ENCODE data around the gene ANK3. TPM values are rescaled to one million over a fixed set of nuclear protein-coding genes. Genes with fewer than 3 reads are reported as not detected.

Gene ANK3
- total and polyA plus RNA-seq, 2 donors (not counting 3 experiments of a cell fraction or from before 2014, with no cell fraction given), result 0.88 to 8.5 TPM

DNA sequence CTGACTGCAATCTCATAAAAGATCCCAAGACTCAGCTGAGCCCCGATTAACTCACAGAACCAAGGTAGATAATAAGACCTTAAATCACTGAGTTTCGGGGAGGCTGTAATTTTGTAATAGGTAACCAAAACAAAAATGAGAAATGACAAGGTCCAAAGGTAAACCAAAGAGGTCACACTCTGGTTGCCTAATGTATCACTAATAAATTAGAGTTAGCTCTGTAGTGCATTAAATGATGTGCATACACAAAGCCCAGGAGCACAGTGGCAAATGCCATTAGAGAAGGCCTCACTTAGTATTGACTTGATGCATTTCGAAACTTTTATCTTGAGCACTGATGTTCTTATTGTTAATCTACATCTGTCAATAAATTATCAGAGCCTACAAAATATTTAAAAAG lies 245.6 kb downstream of the ANK3 start:
- no peaks in the 10 kb centered on the region for H3K79me2 ChIP-seq (ENCODE audit: control insufficient read depth, insufficient read depth, low read length)
- H3K9me3 ChIP-seq (replicated peaks; ENCODE audit: control insufficient read depth, insufficient read depth, low read length), result no peaks in the 10 kb centered on the region
- H3K27me3 ChIP-seq (ENCODE audit: control insufficient read depth in 2 of 2, insufficient read depth in 2 of 2, low read length in 2 of 2), result no peaks in the 10 kb centered on the region
- no peak overlapping the region for H2AFZ ChIP-seq (ENCODE audit: low read depth, low read length)
- CTCF ChIA-PET, result interaction anchor here (1.3 kb wide), 1 partner anchor 9 kb away, joined by 3 read pairs; no protein-coding TSS in a partner anchor
- H3K27ac ChIP-seq (ENCODE audit: insufficient read depth, low read depth, low read length), result no peak overlapping the region
- H3K9me1 ChIP-seq (replicated peaks; ENCODE audit: control insufficient read depth, extremely low read depth, insufficient read depth, low read length), result no peaks in the 10 kb centered on the region
- DNase-seq (ENCODE audit: low read depth, low spot score) (no peak), FAIRE-seq (no peak)
- dilution Hi-C loops (cut with MboI; ENCODE audit: extremely low pct_ligation_motif_present, low sequenced_read_pairs) (no loop called here), intact Hi-C loops (cut with micrococcal nuclease) (no loop called here)
- no TSS peak for BruUV-seq (replicated peaks)
- H3K4me3 ChIP-seq (replicated peaks in 1 of 3; ENCODE audit: insufficient read depth in 1 of 3, low read depth in 1 of 3, low read length in 3 of 3), result no peak overlapping the region
- no peak for TF ChIP-seq FOS (IDR thresholded peaks at IDR 0.05; ENCODE audit: borderline replicate concordance, insufficient read depth, low read length)
- TF ChIP-seq POLR2A (IDR thresholded peaks at IDR 0.05; ENCODE audit: low read depth, low read length), result no peak
- no peak for TF ChIP-seq POLR2AphosphoS5 (IDR thresholded peaks at IDR 0.05; ENCODE audit: insufficient read depth, low read depth, low read length)
- TF ChIP-seq GATA2 (IDR thresholded peaks at IDR 0.05; ENCODE audit: insufficient read depth, insufficient read length, low read depth, low read length), result no peak
- TF ChIP-seq EZH2 (IDR thresholded peaks at IDR 0.05; ENCODE audit: borderline replicate concordance, low read depth, low read length, severe bottlenecking), result no peak
- H3K4me1 ChIP-seq (ENCODE audit: control insufficient read depth, extremely low read depth, insufficient read depth, low read length), result peaks cover 12% of the 10 kb centered on the region
- no peaks in the 10 kb centered on the region for H3K36me3 ChIP-seq (ENCODE audit: control insufficient read depth in 2 of 2, extremely low read depth in 1 of 2, insufficient read depth in 2 of 2, low read length in 2 of 2)
- POLR2A ChIA-PET, result no interaction called here
- H3K9ac ChIP-seq (replicated peaks; ENCODE audit: extremely low read depth, insufficient read depth, low read length), result no peak overlapping the region
- no peak overlapping the region for H3K4me2 ChIP-seq (ENCODE audit: insufficient read depth, low read length)
- no peaks in the 10 kb centered on the region for H4K20me1 ChIP-seq (replicated peaks; ENCODE audit: control insufficient read depth, extremely low read depth, insufficient read depth, low read length)

GRCh38 chr10:60142736-60143135 lies 246.9 kb downstream of the ANK3 start:
- no peaks in the 10 kb centered on the region for H3K9me1 ChIP-seq (replicated peaks; ENCODE audit: control insufficient read depth, extremely low read depth, insufficient read depth, low read length)
- no peaks in the 10 kb centered on the region for H4K20me1 ChIP-seq (replicated peaks; ENCODE audit: control insufficient read depth, extremely low read depth, insufficient read depth, low read length)
- H3K4me3 ChIP-seq (replicated peaks in 1 of 3; ENCODE audit: insufficient read depth in 1 of 3, low read depth in 1 of 3, low read length in 3 of 3), result no peak overlapping the region
- H3K9me3 ChIP-seq (replicated peaks; ENCODE audit: control insufficient read depth, insufficient read depth, low read length), result no peaks in the 10 kb centered on the region
- no peak overlapping the region for H3K27ac ChIP-seq (ENCODE audit: insufficient read depth, low read depth, low read length)
- ChIA-PET POLR2A (no interaction called here), CTCF (interaction anchor here (1.3 kb wide), 1 partner anchor 8 kb away, joined by 3 read pairs; no protein-coding TSS in a partner anchor)
- H3K36me3 ChIP-seq (ENCODE audit: control insufficient read depth in 2 of 2, extremely low read depth in 1 of 2, insufficient read depth in 2 of 2, low read length in 2 of 2), result no peaks in the 10 kb centered on the region
- H3K27me3 ChIP-seq (ENCODE audit: control insufficient read depth in 2 of 2, insufficient read depth in 2 of 2, low read length in 2 of 2), result no peaks in the 10 kb centered on the region
- H3K9ac ChIP-seq (replicated peaks; ENCODE audit: extremely low read depth, insufficient read depth, low read length), result no peak overlapping the region
- H3K4me1 ChIP-seq (ENCODE audit: control insufficient read depth, extremely low read depth, insufficient read depth, low read length), result peaks cover 8% of the 10 kb centered on the region
- TF ChIP-seq FOS (IDR thresholded peaks at IDR 0.05; ENCODE audit: borderline replicate concordance, insufficient read depth, low read length), result no peak
- no peak for TF ChIP-seq POLR2A (IDR thresholded peaks at IDR 0.05; ENCODE audit: low read depth, low read length)
- TF ChIP-seq JUN (IDR thresholded peaks at IDR 0.05; ENCODE audit: borderline replicate concordance, insufficient read depth, insufficient read length, low read depth), result no peak
- TF ChIP-seq MYC (IDR thresholded peaks at IDR 0.05; ENCODE audit: low read depth, low read length), result no peak
- no peak for TF ChIP-seq GATA2 (IDR thresholded peaks at IDR 0.05; ENCODE audit: insufficient read depth, insufficient read length, low read depth, low read length)
- no peak for TF ChIP-seq CTCF (IDR thresholded peaks at IDR 0.05; ENCODE audit: extremely low read depth in 1 of 2, insufficient read depth in 1 of 2, low read depth in 1 of 2, low read length in 2 of 2)
- TF ChIP-seq, protein P1, sequence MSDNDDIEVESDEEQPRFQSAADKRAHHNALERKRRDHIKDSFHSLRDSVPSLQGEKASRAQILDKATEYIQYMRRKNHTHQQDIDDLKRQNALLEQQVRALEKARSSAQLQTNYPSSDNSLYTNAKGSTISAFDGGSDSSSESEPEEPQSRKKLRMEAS (IDR thresholded peaks at IDR 0.05; ENCODE audit: insufficient read depth, insufficient read length), result no peak
- TF ChIP-seq EZH2 (IDR thresholded peaks at IDR 0.05; ENCODE audit: borderline replicate concordance, low read depth, low read length, severe bottlenecking), result no peak
- no peak for TF ChIP-seq POLR2AphosphoS5 (IDR thresholded peaks at IDR 0.05; ENCODE audit: insufficient read depth, low read depth, low read length)
- intact Hi-C loops (cut with micrococcal nuclease) (no loop called here), dilution Hi-C loops (cut with MboI; ENCODE audit: extremely low pct_ligation_motif_present, low sequenced_read_pairs) (no loop called here)
- H3K79me2 ChIP-seq (ENCODE audit: control insufficient read depth, insufficient read depth, low read length), result no peaks in the 10 kb centered on the region
- H2AFZ ChIP-seq (ENCODE audit: low read depth, low read length), result no peak overlapping the region
- no peak for FAIRE-seq
- no peak overlapping the region for H3K4me2 ChIP-seq (ENCODE audit: insufficient read depth, low read length)
- DNase-seq (ENCODE audit: low read depth, low spot score), result no peak
- BruUV-seq (replicated peaks), result no TSS peak
